Glutamatergic neuron (in vitro differentiated cells): ENCODE measurements around the gene UNC80. TPM values are rescaled to one million over a fixed set of nuclear protein-coding genes. Genes with fewer than 3 reads are reported as not detected.

Experiments
- DNase-seq: peaks from one replicate; pipeline ENCODE4 v3.0.0; 2022
- H3K27ac Mint-ChIP-seq: one replicate; pipeline ENCODE4 v1.8.0; 2020; ENCODE audit warnings: mild to moderate bottlenecking, mixed read lengths, inconsistent platforms; ENCODE audit not compliant: unreplicated experiment
- H3K27me3 Mint-ChIP-seq: one replicate; pipeline ENCODE4 v1.8.0; 2020; ENCODE audit warnings: mild to moderate bottlenecking, moderate library complexity, mixed read lengths, inconsistent platforms; ENCODE audit not compliant: unreplicated experiment
- H3K36me3 Mint-ChIP-seq: one replicate; pipeline ENCODE4 v1.8.0; 2020; ENCODE audit warnings: mild to moderate bottlenecking, mixed read lengths, inconsistent platforms; ENCODE audit not compliant: unreplicated experiment
- H3K4me1 Mint-ChIP-seq: one replicate; pipeline ENCODE4 v1.8.0; 2020; ENCODE audit warnings: mild to moderate bottlenecking, low read depth, mixed read lengths, inconsistent platforms; ENCODE audit not compliant: unreplicated experiment
- H3K4me3 Mint-ChIP-seq: one replicate; pipeline ENCODE4 v1.8.0; 2020; ENCODE audit warnings: mild to moderate bottlenecking, mixed read lengths, inconsistent platforms; ENCODE audit not compliant: unreplicated experiment
- H3K9me3 Mint-ChIP-seq: one replicate; pipeline ENCODE4 v1.8.0; 2020; ENCODE audit warnings: mild to moderate bottlenecking, moderate library complexity, mixed read lengths, inconsistent platforms; ENCODE audit not compliant: unreplicated experiment
- CTCF ChIP-seq: fragments of 200-600 bp; sonication (generic); IDR thresholded peaks from one replicate; pipeline ENCODE4 v1.5.0; 2021; ENCODE audit not compliant: partially characterized antibody, unreplicated experiment
- total RNA-seq: library from RNA; stranded (reverse); fragmentation: NEBNext Ultra II Directional; extraction: Animal tissue kit (Norgen Biotek cat#: 25700); gene quantifications from one replicate; pipeline ENCODE4 v1.2.1, GENCODE V29; 2021; ENCODE audit not compliant: unreplicated experiment

UNC80 gene
- total RNA-seq, 1 donor from 2014 or later, result 9.0 TPM

- Mint-ChIP-seq H3K36me3 (peaks cover 5% of the 10 kb centered on the region), H3K27me3 (peaks cover 2% of the 10 kb centered on the region), H3K4me1 (no peaks in the 10 kb centered on the region), H3K9me3 (peaks cover 5% of the 10 kb centered on the region), H3K4me3 (no peak overlapping the region), H3K27ac (no peak overlapping the region)
- TF ChIP-seq CTCF, result no peak
- DNase-seq, result no peak
Measured at GRCh38 chr2:209805351-209805750, 33.7 kb downstream of the UNC80 start.

GRCh38 chr2:209806318-209806717, 34.7 kb downstream of the UNC80 start:
- Mint-ChIP-seq H3K27ac (no peak overlapping the region), H3K4me3 (no peak overlapping the region), H3K27me3 (peaks cover 2% of the 10 kb centered on the region), H3K9me3 (peaks cover 2% of the 10 kb centered on the region), H3K4me1 (peaks cover 2% of the 10 kb centered on the region), H3K36me3 (no peaks in the 10 kb centered on the region)
- no peak for TF ChIP-seq CTCF
- no peak for DNase-seq

- peaks cover 2% of the 10 kb centered on the region for H3K27me3 Mint-ChIP-seq
- H3K4me3 Mint-ChIP-seq, result no peak overlapping the region
- H3K4me1 Mint-ChIP-seq, result peaks cover 2% of the 10 kb centered on the region
- H3K36me3 Mint-ChIP-seq, result no peaks in the 10 kb centered on the region
- H3K27ac Mint-ChIP-seq, result no peak overlapping the region
- peaks cover 2% of the 10 kb centered on the region for H3K9me3 Mint-ChIP-seq
- no peak for DNase-seq
- TF ChIP-seq CTCF, result no peak
Measured at GRCh38 chr2:209808521-209808920, 36.9 kb downstream of the UNC80 start.

- TF ChIP-seq CTCF, result no peak
- H3K27ac Mint-ChIP-seq, result no peak overlapping the region
- peaks cover 2% of the 10 kb centered on the region for H3K27me3 Mint-ChIP-seq
- peaks cover 2% of the 10 kb centered on the region for H3K9me3 Mint-ChIP-seq
- DNase-seq, result no peak
- peaks cover 2% of the 10 kb centered on the region for H3K4me1 Mint-ChIP-seq
- no peak overlapping the region for H3K4me3 Mint-ChIP-seq
- no peaks in the 10 kb centered on the region for H3K36me3 Mint-ChIP-seq
Measured at GRCh38 chr2:209809256-209809655, 37.6 kb downstream of the UNC80 start.

GRCh38 chr2:209817844-209818271, 46.2 kb downstream of the UNC80 start:
- H3K27ac Mint-ChIP-seq, result no peak overlapping the region
- H3K36me3 Mint-ChIP-seq, result no peaks in the 10 kb centered on the region
- H3K27me3 Mint-ChIP-seq, result peaks cover 2% of the 10 kb centered on the region
- H3K4me1 Mint-ChIP-seq, result no peaks in the 10 kb centered on the region
- no peak for DNase-seq
- H3K4me3 Mint-ChIP-seq, result no peak overlapping the region
- TF ChIP-seq CTCF, result no peak
- H3K9me3 Mint-ChIP-seq, result no peaks in the 10 kb centered on the region
